GM12865 (cell line): ENCODE measurements around the gene MRPL20.

Source experiments
- DNase-seq: peaks from one replicate; pipeline ENCODE4 v3.0.0; 2010; ENCODE audit warnings: low read depth
- H3K4me3 ChIP-seq: 2 replicates; pipeline ENCODE4 v1.5.1; 2011; ENCODE audit warnings: mild to moderate bottlenecking, low read depth, low read length, control low read depth
- TF ChIP-seq, protein P1 (sequence below): IDR thresholded peaks from 2 replicates; pipeline ENCODE4 v1.5.1; 2011; ENCODE audit warnings: low read length, control low read depth, low read depth, inconsistent platforms; ENCODE audit not compliant: insufficient read depth; ENCODE audit errors: missing control alignments

Gene MRPL20

DNA sequence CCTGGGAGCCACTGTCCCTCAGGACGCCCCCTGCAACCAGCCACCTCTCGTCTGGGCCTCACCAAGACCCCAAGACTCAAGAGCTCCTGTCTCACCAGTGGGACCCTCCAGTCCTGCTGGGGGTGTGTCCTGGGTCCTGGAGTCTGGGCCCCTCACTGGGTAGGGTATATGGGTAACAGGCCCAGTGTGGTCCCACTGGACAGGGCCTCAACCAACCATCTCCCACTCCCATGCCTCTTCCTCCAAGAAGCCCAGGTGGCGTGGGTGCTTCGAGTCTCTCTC lies 27.7 kb upstream of the MRPL20 start:
- TF ChIP-seq, protein P1, sequence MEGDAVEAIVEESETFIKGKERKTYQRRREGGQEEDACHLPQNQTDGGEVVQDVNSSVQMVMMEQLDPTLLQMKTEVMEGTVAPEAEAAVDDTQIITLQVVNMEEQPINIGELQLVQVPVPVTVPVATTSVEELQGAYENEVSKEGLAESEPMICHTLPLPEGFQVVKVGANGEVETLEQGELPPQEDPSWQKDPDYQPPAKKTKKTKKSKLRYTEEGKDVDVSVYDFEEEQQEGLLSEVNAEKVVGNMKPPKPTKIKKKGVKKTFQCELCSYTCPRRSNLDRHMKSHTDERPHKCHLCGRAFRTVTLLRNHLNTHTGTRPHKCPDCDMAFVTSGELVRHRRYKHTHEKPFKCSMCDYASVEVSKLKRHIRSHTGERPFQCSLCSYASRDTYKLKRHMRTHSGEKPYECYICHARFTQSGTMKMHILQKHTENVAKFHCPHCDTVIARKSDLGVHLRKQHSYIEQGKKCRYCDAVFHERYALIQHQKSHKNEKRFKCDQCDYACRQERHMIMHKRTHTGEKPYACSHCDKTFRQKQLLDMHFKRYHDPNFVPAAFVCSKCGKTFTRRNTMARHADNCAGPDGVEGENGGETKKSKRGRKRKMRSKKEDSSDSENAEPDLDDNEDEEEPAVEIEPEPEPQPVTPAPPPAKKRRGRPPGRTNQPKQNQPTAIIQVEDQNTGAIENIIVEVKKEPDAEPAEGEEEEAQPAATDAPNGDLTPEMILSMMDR, result no peak
- DNase-seq, result no peak
- no peak overlapping the region for H3K4me3 ChIP-seq

DNA sequence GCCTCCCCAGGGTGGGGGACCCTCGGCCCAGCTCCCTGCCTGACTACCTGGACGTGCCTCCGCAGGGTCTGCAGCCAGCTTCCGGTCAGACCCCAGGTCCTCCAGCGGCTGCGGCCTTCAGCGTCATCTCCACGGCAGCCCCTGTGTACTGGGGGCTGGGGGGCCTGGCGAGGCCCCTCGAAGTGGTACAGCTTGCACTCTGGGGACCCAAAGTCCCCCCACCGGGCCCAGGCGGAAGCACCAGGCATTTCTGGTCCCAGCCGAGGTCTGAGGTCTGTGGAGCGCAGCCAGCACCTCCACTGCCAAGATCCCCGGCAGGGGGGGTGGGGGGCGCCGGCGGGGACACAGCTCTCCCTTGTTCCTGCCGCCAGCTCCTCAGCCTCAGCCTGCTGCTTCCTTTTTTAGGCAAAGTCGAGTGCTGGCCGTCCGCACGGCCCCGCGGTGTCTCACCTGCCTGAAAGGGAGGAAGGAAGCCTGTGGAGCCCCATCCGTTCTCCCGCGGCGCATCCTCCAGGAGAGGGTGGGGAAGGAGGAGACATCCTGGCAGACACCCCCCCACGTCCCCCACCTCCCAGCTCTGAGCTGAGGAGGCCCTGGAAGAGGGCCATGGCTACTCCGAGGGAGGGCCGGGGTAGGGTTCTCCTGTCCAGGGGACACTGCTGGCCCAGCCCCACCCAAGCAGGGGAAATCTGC lies 27.2 kb upstream of the MRPL20 start:
- TF ChIP-seq, protein P1, result no peak
- no peak for DNase-seq
- no peak overlapping the region for H3K4me3 ChIP-seq

DNA sequence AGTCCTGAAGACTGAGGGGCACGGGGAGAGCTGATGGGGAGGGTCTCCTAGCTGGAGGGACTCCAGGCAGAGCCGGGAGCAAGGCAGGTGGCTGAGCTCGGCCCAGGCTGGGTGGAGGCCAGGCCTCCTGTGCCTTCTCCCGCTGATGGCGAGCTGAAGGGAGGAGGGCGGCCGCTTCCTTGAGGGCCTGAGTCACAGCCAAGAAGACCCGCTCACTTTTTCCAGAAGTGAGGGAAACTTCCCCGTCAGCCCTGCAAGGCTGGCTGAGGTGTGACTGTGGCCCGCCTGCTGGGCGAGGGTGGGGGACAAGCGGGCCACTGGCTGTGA lies 26.7 kb upstream of the MRPL20 start:
- H3K4me3 ChIP-seq, result no peak overlapping the region
- no peak for DNase-seq
- TF ChIP-seq, protein P1, result no peak

DNA sequence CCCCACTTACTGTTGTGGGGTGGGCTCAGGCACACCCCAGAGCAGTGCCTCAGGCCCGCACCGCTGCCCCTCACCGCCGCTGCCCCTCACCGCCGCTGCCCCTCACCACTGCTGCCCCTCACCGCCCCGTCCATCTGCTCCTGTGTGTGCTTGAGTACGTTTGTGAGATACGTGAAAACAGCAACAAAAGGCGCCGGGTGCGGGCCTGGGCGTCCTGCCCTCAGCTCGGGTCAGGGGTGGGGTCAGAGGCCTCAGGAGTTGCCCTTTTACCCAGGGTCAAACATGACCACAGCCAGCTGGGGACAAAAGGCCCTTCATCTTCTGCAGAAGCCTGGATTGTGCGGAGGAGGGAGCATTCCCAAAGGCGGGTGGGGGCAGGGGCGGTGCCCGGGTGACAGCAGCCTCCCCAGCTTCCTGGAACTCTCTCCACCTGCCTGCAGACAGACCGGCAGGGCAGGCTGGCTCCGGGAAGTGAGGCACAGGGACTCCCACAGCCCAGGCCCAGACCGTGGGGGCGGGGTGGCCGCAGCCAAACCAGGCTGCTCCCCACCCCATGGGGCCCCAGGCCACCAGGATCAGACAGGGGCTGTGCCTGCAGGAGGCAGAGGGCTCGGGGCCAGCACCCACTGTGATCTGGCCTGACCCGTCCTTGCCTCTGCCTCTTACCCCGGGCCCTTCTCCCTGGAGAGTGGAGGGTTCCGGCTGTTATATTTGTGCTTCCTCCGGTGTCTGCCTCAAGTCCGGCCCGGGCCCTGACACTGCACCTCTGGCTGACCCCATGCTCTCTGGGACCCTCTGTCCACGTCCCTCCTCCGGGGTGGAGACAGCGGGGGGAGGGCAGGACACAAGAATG lies 26.1 kb upstream of the MRPL20 start:
- TF ChIP-seq, protein P1, result no peak
- DNase-seq, result no peak
- no peak overlapping the region for H3K4me3 ChIP-seq

DNA sequence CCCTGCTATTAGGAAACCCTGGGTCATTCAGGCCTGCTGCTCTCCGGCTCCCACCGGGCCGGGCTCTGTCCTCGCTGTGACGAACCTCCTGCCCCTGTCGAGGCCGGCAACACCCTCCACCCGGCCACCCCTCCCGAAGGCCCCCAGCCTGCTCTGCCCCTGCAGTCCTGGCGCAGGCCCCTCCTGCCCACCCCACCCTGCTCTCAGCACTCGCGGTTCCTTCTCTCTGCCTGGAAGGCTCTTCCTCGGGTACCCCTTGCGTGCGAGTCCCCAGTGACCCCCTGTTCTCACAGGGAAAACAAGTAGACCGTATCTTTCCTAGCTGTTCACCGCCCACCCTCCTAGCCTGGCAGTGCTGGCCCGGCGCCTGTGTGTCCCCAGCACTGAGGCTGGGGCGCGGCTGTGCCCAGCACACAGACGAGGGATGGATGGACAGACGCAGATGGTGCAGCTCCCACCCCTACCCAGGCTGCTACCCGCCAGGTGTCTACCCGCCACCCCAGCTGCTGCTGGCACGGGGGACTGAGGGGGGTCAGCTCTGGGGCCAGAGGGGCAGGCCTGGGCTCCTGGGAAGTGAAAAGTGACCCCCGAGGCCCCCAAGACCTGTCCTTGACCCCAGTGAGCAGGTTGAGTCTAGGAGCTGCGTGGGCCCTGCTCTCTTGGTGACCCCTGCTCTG lies 25.3 kb upstream of the MRPL20 start:
- no peak for DNase-seq
- H3K4me3 ChIP-seq, result no peak overlapping the region
- TF ChIP-seq, protein P1, result no peak

DNA sequence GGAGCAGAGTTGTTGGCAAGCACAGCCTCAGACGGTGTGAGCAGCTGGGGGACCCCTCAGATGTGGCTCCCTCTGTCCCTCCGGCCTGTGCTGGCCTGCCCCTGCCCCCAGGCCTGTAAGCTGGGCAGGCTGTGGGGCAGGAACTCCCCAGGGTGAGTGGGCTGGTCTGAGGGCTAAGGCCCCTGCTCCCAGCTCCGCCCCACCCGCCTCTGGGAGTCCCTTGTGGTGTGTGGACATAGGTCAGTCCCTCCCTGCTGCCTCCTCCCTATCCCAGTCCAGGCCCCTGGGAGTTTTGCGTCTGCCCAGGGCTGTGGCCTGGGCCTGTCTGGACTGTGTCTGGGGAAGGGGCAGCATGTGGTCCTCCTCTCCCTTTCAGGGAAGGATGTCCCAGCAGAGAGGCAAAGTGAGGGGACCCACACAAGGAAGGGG lies 24.8 kb upstream of the MRPL20 start:
- TF ChIP-seq, protein P1, result no peak

More for the DNA sequence above, 24.8 kb upstream of the MRPL20 start:
- H3K4me3 ChIP-seq, result no peak overlapping the region
- DNase-seq, result no peak
